NCI-H2196 (cell line): ENCODE results near the gene PDGFB.
A peak's percentile ranks its signal among the peaks of the same experiment; 100 is the strongest.
"Not testable (repeated sequence)": the region's sequence is repeated elsewhere in the genome, so short reads cannot be mapped to it uniquely, and the experiment has no call there.

Experiments
- DNase-seq: peaks from one replicate; lab custom pipeline; 2025; ENCODE audit not compliant: unreplicated experiment; lab: John Stamatoyannopoulos, UW

Gene PDGFB

DNA sequence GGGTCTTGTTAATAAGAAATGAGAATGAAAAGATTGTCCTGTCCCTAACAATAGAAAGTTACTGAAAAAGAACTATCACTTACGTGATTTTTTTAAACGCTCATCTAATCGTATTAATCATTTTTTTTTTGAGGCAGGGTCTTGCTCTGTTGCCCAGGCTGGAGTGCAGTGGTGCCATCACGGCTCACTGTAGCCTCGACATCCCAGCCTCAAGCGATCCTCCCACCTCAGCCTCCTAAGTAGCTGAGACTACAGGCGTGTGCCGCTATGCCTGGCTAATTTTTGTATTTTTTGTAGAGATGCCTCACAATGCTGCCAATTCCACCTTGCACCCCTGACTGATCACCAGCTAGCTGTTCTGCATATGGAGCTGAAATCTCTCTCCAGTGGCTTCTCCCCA is 15.7 kb downstream of the PDGFB start:
- no peak for DNase-seq

GRCh38 chr22:39227542-39228272 is 17.1 kb downstream of the PDGFB start:
- DNase-seq, result no peak

DNA sequence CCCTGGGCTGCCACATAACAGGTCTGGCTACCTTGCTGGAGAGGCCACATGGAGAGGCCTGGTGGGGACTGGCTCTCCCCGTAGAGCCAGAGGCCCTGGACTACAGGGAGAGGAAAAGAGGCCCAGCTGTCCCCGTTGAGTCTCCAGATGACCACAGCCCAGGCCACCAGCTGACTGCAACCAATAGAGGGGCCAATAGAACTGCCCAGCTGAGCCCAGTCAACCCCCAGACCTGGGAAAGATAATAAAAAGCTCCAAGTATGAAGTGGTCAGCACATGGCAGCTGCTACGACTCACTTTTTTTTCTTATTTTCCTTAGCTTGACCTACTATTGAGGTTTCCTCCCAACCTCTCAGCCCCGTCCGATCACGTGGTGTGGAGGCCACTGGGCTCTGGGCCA is 18.4 kb downstream of the PDGFB start:
- no peak for DNase-seq

DNA sequence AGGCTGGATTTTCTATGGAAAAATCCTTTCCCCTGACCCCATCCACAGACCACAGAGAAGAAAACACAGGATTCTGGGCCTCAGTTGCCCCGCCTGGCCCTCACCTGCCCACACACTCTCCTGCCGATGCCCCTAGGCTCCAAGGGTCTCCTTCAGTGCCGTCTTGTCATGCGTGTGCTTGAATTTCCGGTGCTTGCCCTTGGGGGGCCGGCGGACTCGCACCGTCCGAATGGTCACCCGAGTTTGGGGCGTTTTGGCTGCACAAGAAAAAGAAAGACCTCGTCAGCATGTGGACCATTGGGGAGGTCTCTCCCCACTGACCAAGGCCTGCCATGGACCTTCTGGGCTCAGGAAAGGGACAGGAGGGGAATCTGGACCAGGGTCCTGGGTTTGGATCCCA is 19.2 kb downstream of the PDGFB start:
- DNase-seq, result no peak

GRCh38 chr22:39224550-39224949 is 20.2 kb downstream of the PDGFB start:
- DNase-seq, result no peak

- no peak for DNase-seq
Observed at GRCh38 chr22:39223091-39223710, 21.6 kb downstream of the PDGFB start.

GRCh38 chr22:39221999-39222686 is 22.6 kb downstream of the PDGFB start:
- DNase-seq, result no peak

DNA sequence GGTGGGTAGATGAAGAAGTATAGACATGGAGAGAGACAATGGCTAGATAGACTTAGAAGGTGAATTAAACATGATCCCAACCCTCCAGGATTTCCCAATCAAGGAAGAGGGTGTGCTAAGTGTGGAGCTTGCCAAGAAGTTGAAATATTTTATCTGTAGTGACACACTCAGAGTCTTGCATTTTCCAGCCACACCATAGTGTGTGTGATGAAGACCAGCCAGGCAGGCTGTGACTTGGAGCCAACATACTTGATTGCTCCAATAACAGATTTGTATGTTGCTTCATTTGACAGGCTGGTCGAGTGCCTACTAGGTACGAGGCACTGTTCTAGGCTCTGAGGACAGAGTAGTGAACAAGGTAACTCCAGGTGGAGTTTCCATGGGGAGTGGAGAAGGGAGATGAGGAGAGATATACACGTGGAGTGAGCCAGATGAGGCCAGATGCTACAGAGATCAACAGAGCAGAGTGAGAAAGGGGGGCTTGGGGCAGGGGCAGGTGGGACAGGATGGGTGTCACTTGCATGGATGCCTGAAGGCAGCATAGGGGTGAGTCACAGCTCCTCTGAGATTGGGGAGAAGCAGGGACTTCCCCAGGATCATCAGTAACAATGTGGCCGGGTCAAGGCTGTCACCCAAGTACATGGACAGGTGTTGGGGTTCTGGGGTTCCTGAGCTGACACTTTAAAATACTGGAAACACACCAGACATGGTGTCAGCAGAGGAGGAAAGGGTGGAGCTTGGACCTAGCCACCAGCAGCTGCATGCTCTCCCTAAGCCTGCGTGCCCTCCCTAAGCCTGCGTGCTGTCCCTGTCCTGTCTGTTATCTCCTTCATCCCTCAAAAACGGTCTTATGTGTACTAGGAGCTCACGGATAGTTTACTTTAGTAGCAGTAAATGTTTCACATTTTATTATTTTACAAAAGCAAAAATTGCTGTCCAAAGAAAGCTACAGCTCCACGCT is 23.6 kb downstream of the PDGFB start:
- no peak for DNase-seq

DNA sequence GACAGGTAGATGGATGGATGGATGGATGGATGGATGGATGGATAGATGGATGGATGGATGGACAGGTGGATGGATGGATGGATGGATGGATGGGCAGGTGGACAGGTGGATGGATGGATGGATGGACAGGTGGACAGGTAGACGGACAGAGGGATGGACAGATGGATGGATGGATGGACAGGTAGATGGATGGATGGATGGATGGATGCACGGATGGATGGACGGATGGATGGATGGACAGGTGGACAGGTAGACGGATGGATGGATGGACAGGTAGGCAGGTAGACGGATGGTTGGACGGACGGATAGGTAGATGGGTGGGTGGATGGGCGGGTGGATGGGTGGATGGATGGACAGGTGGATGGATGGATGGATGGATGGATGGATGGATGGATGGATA is 24.3 kb downstream of the PDGFB start:
- DNase-seq, result no peak

- DNase-seq, result no peak
Observed at GRCh38 chr22:39219071-39220039, 25.4 kb downstream of the PDGFB start.

- not testable (repeated sequence) for DNase-seq
Observed at GRCh38 chr22:39218432-39218831, 26.4 kb downstream of the PDGFB start.

- DNase-seq, result no peak
Observed at GRCh38 chr22:39216143-39216490, 28.7 kb downstream of the PDGFB start.

DNA sequence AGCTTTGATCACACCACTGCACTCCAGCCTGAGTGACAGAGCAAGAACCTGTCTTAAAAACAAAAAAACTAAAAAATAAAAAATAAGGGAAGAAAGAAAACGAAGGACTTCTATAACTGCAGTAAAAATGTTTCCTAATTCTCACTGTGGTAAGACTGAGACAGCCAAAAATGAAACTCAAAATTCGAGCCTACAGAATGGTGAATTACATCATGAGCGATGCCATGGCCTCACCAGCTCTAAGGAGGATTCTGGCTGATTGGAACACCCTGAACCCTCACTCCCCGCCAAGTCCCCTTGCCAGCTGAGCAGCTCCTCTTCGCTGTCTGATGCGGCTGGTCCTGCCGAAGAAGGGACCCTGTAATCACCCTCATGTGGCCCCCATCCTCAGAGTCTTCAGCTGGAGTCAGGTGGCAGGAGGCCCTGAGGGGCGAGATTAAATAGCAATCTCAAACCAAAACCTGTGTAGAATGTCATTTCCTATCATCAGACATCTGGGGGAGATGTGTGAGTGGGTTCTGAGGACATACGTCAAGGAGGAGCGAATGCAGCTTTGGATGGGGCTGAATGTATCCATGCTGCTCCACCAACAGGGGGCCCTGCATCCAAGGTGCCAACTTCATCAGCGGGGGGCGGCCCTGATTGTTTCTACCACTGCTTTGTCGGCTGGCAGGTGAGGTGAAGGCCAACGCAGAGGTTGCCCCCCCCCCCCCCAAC is 29.2 kb downstream of the PDGFB start:
- no peak for DNase-seq

- no peak for DNase-seq
Observed at GRCh38 chr22:39215070-39215396, 29.7 kb downstream of the PDGFB start.

- DNase-seq, result peak; percentile 50
Observed at GRCh38 chr22:39214383-39215069, 30.3 kb downstream of the PDGFB start.

DNA sequence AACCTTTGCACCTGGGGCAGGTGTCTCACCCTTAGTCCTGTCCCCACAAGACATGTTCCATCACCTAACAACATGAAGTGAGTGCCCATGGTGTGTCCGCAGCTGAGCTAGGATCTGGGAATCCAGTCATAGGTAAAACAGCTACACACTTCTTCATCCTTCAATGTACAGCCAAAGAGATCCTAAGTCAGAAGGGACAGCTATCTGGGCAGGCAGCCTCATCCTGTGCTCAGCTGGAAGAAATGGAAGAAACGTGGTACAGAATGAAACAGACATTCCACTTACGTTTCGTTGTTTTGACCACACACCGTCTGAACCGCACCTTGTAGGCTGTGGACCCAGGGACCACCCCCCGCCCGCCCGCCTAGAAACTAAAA is 30.8 kb downstream of the PDGFB start:
- DNase-seq, result no peak

- DNase-seq, result no peak
Observed at GRCh38 chr22:39212721-39213376, 31.9 kb downstream of the PDGFB start.

- DNase-seq, result peak; percentile 80
Observed at GRCh38 chr22:39209756-39210155, 35.0 kb downstream of the PDGFB start.
